Measurements from ENCODE around the gene FBXL14.

- no peak for TF ChIP-seq POLR2A (IDR thresholded peaks at IDR 0.05)
- no peak for TF ChIP-seq CTCF (IDR thresholded peaks at IDR 0.05)
Observed at GRCh38 chr12:1610072-1610643, 15.8 kb upstream of the FBXL14 start.
